ENCODE results near the gene PNLIPRP1. TPM values are rescaled to one million over a fixed set of nuclear protein-coding genes. Genes with fewer than 3 reads are reported as not detected.

PNLIPRP1 gene
- not detected in 2 replicates for total RNA-seq

GRCh38 chr10:116590590-116591444 lies at the start of gene PNLIPRP1:
Gene PNLIPRP1 (plus strand): TSS chr10:116590959. CDS start chr10:116591130, 171 bp downstream.

GRCh38 chr10:116545756-116546155 lies 45.0 kb upstream of the PNLIPRP1 start, which contains the start of gene PNLIP:
Gene PNLIP (plus strand): TSS chr10:116545931. CDS start chr10:116546093, 162 bp downstream.

GRCh38 chr10:116620423-116621400 lies 30.0 kb downstream of the PNLIPRP1 start, which contains the start of gene PNLIPRP2:
Gene PNLIPRP2 (plus strand): TSS chr10:116620953.

Other genes with a start within 250 kb of the PNLIPRP1 start
- gene PNLIPRP3, start 163.1 kb upstream of the PNLIPRP1 start, total RNA-seq = not detected in 2 replicates
- gene PNLIP, start 45.0 kb upstream of the PNLIPRP1 start, total RNA-seq = not detected in 2 replicates
- gene PNLIPRP2, start 30.0 kb downstream of the PNLIPRP1 start, total RNA-seq = not detected in 2 replicates
- gene HSPA12A, start 151.6 kb downstream of the PNLIPRP1 start, total RNA-seq = 0.16 and 1.5 TPM in 2 replicates

Measured in bladder microvascular endothelial cell (primary cell).